ENCODE measurements around the gene AMPH. TPM values are rescaled to one million over a fixed set of nuclear protein-coding genes. Genes with fewer than 3 reads are reported as not detected.

Gene AMPH
- total and polyA plus RNA-seq, 2 of the 4 experiments (the other 2 are of a cell fraction) = 3.9 to 4.8 TPM

DNA sequence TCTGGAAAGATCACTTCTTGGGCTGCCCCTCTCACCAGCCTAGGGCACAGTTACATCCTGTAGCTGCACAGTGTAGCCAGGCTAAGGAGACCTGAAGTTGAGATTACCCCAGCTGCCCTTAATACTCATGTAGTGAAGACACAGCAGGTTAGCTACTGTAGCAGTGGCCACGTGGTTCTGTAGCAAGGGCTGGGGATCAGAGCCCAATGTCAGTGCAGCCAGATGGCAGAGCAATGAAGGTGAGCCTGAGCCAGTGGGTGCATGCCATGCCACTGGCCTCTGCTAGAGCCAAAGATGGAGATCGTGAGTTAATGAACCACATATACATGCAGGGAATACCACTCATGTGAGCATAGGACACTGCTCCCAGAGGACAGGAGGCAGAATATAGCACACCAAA lies 15.5 kb downstream of the AMPH start:
- intact Hi-C loops (cut with micrococcal nuclease) = no loop called here
- ChIA-PET POLR2A (ENCODE audit: unreplicated experiment) (no interaction called here), CTCF (no interaction called here)
- Histone ChIP-seq H3K9me3 (ENCODE audit: control insufficient read depth, insufficient read depth, low read length) (no peaks in the 10 kb centered on the region), H3K27ac (ENCODE audit: insufficient read depth, low read length) (no peak overlapping the region), H2AK9ac (replicated peaks; ENCODE audit: low read depth, low read length, poor library complexity) (no peak overlapping the region), H2AFZ (replicated peaks; ENCODE audit: low read length, poor library complexity) (no peak overlapping the region), H3K4ac (ENCODE audit: low read depth, low read length) (no peak overlapping the region), H4K8ac (ENCODE audit: low read depth in 2 of 2, low read length in 2 of 2) (no peak overlapping the region), H3K18ac (ENCODE audit: low read depth, low read length) (no peak overlapping the region), H3K9me1 (ENCODE audit: insufficient read depth, low read length) (peaks cover 3% of the 10 kb centered on the region; the same call in 1 of the 2 replicates), H3K27me3 (ENCODE audit: control insufficient read depth, insufficient read depth, low read length) (no peaks in the 10 kb centered on the region), H2BK20ac (ENCODE audit: low read depth, low read length) (no peak overlapping the region), H3K56ac (ENCODE audit: extremely low read depth, insufficient read depth, low read length) (no peak overlapping the region), H3K4me3 (ENCODE audit: insufficient read depth, low read depth, low read length) (no peak overlapping the region), H3K36me3 (ENCODE audit: control insufficient read depth, insufficient read depth, low read length) (no peaks in the 10 kb centered on the region), H3K4me2 (ENCODE audit: low read depth, low read length) (no peak overlapping the region), H3K4me1 (ENCODE audit: control insufficient read depth, insufficient read depth, low read length) (no peaks in the 10 kb centered on the region), H2BK5ac (ENCODE audit: low read depth, low read length, poor library complexity, severe bottlenecking) (no peak overlapping the region), H3K14ac (replicated peaks; ENCODE audit: low read depth, low read length) (no peak overlapping the region), H4K5ac (ENCODE audit: low read depth, low read length) (no peak overlapping the region), H4K91ac (ENCODE audit: insufficient read depth, low read depth, low read length) (no peak overlapping the region), H3K23ac (ENCODE audit: low read depth, low read length) (no peak overlapping the region), H3K9ac (ENCODE audit: low read depth, low read length) (no peak overlapping the region), H2AK5ac (ENCODE audit: low read depth, low read length) (no peak overlapping the region), H4K20me1 (ENCODE audit: insufficient read depth, low read length) (no peaks in the 10 kb centered on the region), H2BK120ac (ENCODE audit: low read depth, low read length) (no peak overlapping the region), H3K79me1 (ENCODE audit: low read depth in 1 of 2, low read length in 2 of 2) (no peaks in the 10 kb centered on the region), H2BK15ac (ENCODE audit: low read depth, low read length) (no peak overlapping the region)
- no TSS peak for BruUV-seq (replicated peaks)
- DNase-seq (no peak), ATAC-seq (ENCODE audit: low read depth) (no peak)
- dilution Hi-C loops (cut with HindIII; ENCODE audit: low sequenced_read_pairs, unreplicated experiment) = no loop called here
- TF ChIP-seq BHLHE40 (IDR thresholded peaks at IDR 0.05; ENCODE audit: low read depth, low read length) = no peak
- no peak for TF ChIP-seq RCOR1 (IDR thresholded peaks at IDR 0.05; ENCODE audit: insufficient replicate concordance, low read length)
- TF ChIP-seq SMC3 (IDR thresholded peaks at IDR 0.05; ENCODE audit: low read depth, low read length) = no peak
- TF ChIP-seq, protein P1, sequence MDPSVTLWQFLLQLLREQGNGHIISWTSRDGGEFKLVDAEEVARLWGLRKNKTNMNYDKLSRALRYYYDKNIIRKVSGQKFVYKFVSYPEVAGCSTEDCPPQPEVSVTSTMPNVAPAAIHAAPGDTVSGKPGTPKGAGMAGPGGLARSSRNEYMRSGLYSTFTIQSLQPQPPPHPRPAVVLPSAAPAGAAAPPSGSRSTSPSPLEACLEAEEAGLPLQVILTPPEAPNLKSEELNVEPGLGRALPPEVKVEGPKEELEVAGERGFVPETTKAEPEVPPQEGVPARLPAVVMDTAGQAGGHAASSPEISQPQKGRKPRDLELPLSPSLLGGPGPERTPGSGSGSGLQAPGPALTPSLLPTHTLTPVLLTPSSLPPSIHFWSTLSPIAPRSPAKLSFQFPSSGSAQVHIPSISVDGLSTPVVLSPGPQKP (IDR thresholded peaks at IDR 0.05; ENCODE audit: borderline replicate concordance, low read depth, low read length) = no peak
- TF ChIP-seq MXI1 (IDR thresholded peaks at IDR 0.05; ENCODE audit: borderline replicate concordance, low read depth, low read length) = no peak
- no peak for TF ChIP-seq FOS (IDR thresholded peaks at IDR 0.05; ENCODE audit: low read depth, low read length)
- TF ChIP-seq CEBPB (IDR thresholded peaks at IDR 0.05; ENCODE audit: low read depth, low read length) = no peak
- no peak for TF ChIP-seq CHD1 (IDR thresholded peaks at IDR 0.05; ENCODE audit: low read depth, low read length)
- TF ChIP-seq RAD21 (IDR thresholded peaks at IDR 0.05; ENCODE audit: low read length) = no peak
- no peak for TF ChIP-seq NFE2L2 (IDR thresholded peaks at IDR 0.05; ENCODE audit: low read depth, low read length)
- TF ChIP-seq, protein P2, sequence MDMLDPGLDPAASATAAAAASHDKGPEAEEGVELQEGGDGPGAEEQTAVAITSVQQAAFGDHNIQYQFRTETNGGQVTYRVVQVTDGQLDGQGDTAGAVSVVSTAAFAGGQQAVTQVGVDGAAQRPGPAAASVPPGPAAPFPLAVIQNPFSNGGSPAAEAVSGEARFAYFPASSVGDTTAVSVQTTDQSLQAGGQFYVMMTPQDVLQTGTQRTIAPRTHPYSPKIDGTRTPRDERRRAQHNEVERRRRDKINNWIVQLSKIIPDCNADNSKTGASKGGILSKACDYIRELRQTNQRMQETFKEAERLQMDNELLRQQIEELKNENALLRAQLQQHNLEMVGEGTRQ (IDR thresholded peaks at IDR 0.05; ENCODE audit: low read depth, low read length) = no peak
- no peak for TF ChIP-seq RFX5 (IDR thresholded peaks at IDR 0.05; ENCODE audit: low read depth, low read length)
- TF ChIP-seq MAZ (IDR thresholded peaks at IDR 0.05; ENCODE audit: borderline replicate concordance, low read depth, low read length) = no peak
- no peak for TF ChIP-seq MAFK (IDR thresholded peaks at IDR 0.05; ENCODE audit: low read depth, low read length)
- no peak for TF ChIP-seq POLR2A (IDR thresholded peaks at IDR 0.05; ENCODE audit: low read depth, low read length)
- TF ChIP-seq, protein P3, sequence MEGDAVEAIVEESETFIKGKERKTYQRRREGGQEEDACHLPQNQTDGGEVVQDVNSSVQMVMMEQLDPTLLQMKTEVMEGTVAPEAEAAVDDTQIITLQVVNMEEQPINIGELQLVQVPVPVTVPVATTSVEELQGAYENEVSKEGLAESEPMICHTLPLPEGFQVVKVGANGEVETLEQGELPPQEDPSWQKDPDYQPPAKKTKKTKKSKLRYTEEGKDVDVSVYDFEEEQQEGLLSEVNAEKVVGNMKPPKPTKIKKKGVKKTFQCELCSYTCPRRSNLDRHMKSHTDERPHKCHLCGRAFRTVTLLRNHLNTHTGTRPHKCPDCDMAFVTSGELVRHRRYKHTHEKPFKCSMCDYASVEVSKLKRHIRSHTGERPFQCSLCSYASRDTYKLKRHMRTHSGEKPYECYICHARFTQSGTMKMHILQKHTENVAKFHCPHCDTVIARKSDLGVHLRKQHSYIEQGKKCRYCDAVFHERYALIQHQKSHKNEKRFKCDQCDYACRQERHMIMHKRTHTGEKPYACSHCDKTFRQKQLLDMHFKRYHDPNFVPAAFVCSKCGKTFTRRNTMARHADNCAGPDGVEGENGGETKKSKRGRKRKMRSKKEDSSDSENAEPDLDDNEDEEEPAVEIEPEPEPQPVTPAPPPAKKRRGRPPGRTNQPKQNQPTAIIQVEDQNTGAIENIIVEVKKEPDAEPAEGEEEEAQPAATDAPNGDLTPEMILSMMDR (conservative IDR thresholded peaks at IDR 0.05; ENCODE audit: low read depth, low read length) = no peak
- in situ Hi-C loops (cut with MboI; ENCODE audit: low sequenced_read_pairs) = no loop called here
- no CpG with 5 or more reads among the region's 2 CpGs for whole genome bisulfite sequencing, 2 experiments (ENCODE audit: extremely low coverage in 2 of 2, insufficient read length in 1 of 2)
